Neural cell (in vitro differentiated cells): Measurements from ENCODE around the gene GREM1. TPM values are rescaled to one million over a fixed set of nuclear protein-coding genes. Genes with fewer than 3 reads are reported as not detected.

Experiments
- H2AFZ ChIP-seq: fragments of 200-600, 300-800 bp; sonication (generic), shearing (Covaris generic); 2 replicates; pipeline ENCODE4 v1.6.0; 2014; ENCODE audit warnings: low read depth, mild to moderate bottlenecking, antibody characterized with exemption, low read length, moderate library complexity
- H3F3A ChIP-seq: fragments of 200-600 bp; shearing (Covaris generic); 2 replicates; pipeline ENCODE4 v1.6.1; 2016; ENCODE audit warnings: mild to moderate bottlenecking, moderate library complexity, mixed read lengths, antibody characterized with exemption, low read length; ENCODE audit not compliant: insufficient read depth, poor library complexity, severe bottlenecking
- H3K27ac ChIP-seq: fragments of 200-600, 300-800 bp; sonication (generic), shearing (Covaris generic); 2 replicates; pipeline ENCODE4 v1.5.1; 2014; ENCODE audit warnings: mild to moderate bottlenecking, low read length, moderate library complexity
- H3K27me3 ChIP-seq: fragments of 300-800, 200-600 bp; sonication (generic), shearing (Covaris generic); 2 replicates; pipeline ENCODE4 v1.6.0; 2014; ENCODE audit warnings: mild to moderate bottlenecking, low read depth, low read length, moderate library complexity; ENCODE audit not compliant: insufficient read depth
- H3K36me3 ChIP-seq: fragments of 300-800, 200-600 bp; sonication (generic), shearing (Covaris generic); 2 replicates; pipeline ENCODE4 v1.5.1; 2014; ENCODE audit warnings: mild to moderate bottlenecking, antibody characterized with exemption, low read length, moderate library complexity; ENCODE audit not compliant: insufficient read depth
- H3K4me2 ChIP-seq: fragments of 300-800, 200-600 bp; sonication (generic), shearing (Covaris generic); 2 replicates; pipeline ENCODE4 v1.6.0; 2014; ENCODE audit warnings: mild to moderate bottlenecking, low read length
- H3K4me3 ChIP-seq: fragments of 300-800, 200-600 bp; sonication (generic), shearing (Covaris generic); 2 replicates; pipeline ENCODE4 v1.5.1; 2014; ENCODE audit warnings: mild to moderate bottlenecking, low read length, moderate library complexity
- H3K79me2 ChIP-seq: fragments of 200-600 bp; shearing (Covaris generic); replicated peaks from 2 replicates; pipeline ENCODE4 v1.6.0; 2014; ENCODE audit warnings: mild to moderate bottlenecking, low read length, moderate library complexity; ENCODE audit not compliant: insufficient read depth
- H3K9ac ChIP-seq: fragments of 300-800, 200-600 bp; sonication (generic), shearing (Covaris generic); 2 replicates; pipeline ENCODE4 v1.6.1; 2016; ENCODE audit warnings: mild to moderate bottlenecking, low read length, mixed read lengths
- H3K9me2 ChIP-seq: fragments of 200-600 bp; shearing (Covaris generic); 2 replicates; pipeline ENCODE4 v1.6.1; 2016; ENCODE audit warnings: mild to moderate bottlenecking, low read length, mixed read lengths; ENCODE audit not compliant: insufficient read depth
- H3K9me3 ChIP-seq: fragments of 200-600, 300-800 bp; sonication (generic), shearing (Covaris generic); 2 replicates; pipeline ENCODE4 v1.6.1; 2016; ENCODE audit warnings: mild to moderate bottlenecking, mixed run types, low read length, moderate library complexity, mixed read lengths
- H4K20me1 ChIP-seq: fragments of 200-600 bp; shearing (Covaris generic); 2 replicates; pipeline ENCODE4 v1.6.1; 2016; ENCODE audit warnings: mild to moderate bottlenecking, mixed run types; ENCODE audit not compliant: insufficient read depth
- EP300 ChIP-seq: fragments of 450-650 bp; conservative IDR thresholded peaks from 2 replicates; pipeline ENCODE4 v1.6.1; 2014; ENCODE audit warnings: antibody characterized with exemption, mild to moderate bottlenecking, moderate library complexity; ENCODE audit not compliant: poor library complexity, severe bottlenecking
- EZH2 ChIP-seq: fragments of 200-600, 300-800 bp; shearing (Covaris generic), sonication (generic); IDR thresholded peaks from 2 replicates; pipeline ENCODE4 v1.6.1; 2014; ENCODE audit warnings: antibody characterized with exemption, low read length, borderline replicate concordance, mild to moderate bottlenecking; ENCODE audit not compliant: insufficient read depth, poor library complexity, severe bottlenecking
- MXI1 ChIP-seq: fragments of 450-650 bp; conservative IDR thresholded peaks from 2 replicates; pipeline ENCODE4 v1.6.1; 2014; ENCODE audit warnings: antibody characterized with exemption, mild to moderate bottlenecking; ENCODE audit not compliant: poor library complexity, severe bottlenecking
- POLR2AphosphoS5 ChIP-seq: IDR thresholded peaks from 2 replicates; pipeline ENCODE4 v1.6.1; 2012
- SMC3 ChIP-seq: fragments of 450-650 bp; conservative IDR thresholded peaks from 2 replicates; pipeline ENCODE4 v1.6.1; 2014; ENCODE audit warnings: antibody characterized with exemption, mild to moderate bottlenecking, moderate library complexity; ENCODE audit not compliant: poor library complexity
- TAF1 ChIP-seq: IDR thresholded peaks from 2 replicates; pipeline ENCODE4 v1.6.1; 2012; ENCODE audit warnings: low read depth
- polyA plus RNA-seq: library from polyadenylated mRNA; depleted of rRNA; stranded (reverse); fragments of >200 nt; gene quantifications from 2 replicates; pipeline ENCODE4 v1.2.3, GENCODE V29; 2014
- TF ChIP-seq, protein P1 (sequence below): fragments of 450-650 bp; IDR thresholded peaks from 2 replicates; pipeline ENCODE4 v1.5.1; 2014; ENCODE audit warnings: antibody characterized with exemption, mild to moderate bottlenecking, moderate library complexity; ENCODE audit not compliant: poor library complexity, severe bottlenecking
- TF ChIP-seq, protein P2 (sequence below): IDR thresholded peaks from 2 replicates; pipeline ENCODE4 v1.6.1; 2012; ENCODE audit warnings: borderline replicate concordance

GREM1 gene
- polyA plus RNA-seq, 1 donor from 2014 or later, result 0.16 TPM

DNA sequence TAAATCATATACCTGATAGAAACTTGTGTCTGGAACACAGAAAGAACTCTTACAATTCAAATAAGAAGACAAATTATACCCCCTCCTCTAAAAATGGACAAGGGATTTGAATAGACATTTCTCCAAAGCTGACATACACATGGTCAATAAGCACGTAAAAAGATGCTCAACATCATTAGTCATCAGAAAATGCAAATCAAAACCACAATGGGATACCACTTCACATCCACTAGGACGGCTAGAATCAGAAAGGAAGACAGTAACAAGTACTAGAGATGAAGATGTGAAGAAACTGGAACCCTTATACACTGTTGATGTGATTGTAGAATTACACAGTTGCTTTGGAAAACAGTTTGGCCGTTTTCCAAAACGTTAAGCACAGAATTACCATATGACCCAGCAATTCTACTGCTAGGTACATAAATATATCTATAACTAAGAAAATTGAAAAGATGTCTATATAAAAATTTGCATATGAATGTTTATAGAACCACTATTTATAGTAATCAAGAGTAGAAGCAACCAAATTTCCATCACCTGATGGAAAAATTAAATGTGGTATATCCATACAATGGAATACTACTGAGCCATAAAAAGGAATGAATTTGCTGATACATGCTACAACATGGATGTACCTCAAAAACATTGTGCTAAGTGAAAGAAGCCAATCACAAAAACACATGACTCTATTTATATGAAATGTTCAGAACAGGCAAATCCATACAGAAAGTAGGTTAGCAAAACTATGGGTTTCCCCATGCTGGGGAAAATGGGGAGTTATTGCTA lies 60.8 kb downstream of the GREM1 start (continued):
- no peak for TF ChIP-seq SMC3
- TF ChIP-seq, protein P1, sequence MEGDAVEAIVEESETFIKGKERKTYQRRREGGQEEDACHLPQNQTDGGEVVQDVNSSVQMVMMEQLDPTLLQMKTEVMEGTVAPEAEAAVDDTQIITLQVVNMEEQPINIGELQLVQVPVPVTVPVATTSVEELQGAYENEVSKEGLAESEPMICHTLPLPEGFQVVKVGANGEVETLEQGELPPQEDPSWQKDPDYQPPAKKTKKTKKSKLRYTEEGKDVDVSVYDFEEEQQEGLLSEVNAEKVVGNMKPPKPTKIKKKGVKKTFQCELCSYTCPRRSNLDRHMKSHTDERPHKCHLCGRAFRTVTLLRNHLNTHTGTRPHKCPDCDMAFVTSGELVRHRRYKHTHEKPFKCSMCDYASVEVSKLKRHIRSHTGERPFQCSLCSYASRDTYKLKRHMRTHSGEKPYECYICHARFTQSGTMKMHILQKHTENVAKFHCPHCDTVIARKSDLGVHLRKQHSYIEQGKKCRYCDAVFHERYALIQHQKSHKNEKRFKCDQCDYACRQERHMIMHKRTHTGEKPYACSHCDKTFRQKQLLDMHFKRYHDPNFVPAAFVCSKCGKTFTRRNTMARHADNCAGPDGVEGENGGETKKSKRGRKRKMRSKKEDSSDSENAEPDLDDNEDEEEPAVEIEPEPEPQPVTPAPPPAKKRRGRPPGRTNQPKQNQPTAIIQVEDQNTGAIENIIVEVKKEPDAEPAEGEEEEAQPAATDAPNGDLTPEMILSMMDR, result no peak

DNA sequence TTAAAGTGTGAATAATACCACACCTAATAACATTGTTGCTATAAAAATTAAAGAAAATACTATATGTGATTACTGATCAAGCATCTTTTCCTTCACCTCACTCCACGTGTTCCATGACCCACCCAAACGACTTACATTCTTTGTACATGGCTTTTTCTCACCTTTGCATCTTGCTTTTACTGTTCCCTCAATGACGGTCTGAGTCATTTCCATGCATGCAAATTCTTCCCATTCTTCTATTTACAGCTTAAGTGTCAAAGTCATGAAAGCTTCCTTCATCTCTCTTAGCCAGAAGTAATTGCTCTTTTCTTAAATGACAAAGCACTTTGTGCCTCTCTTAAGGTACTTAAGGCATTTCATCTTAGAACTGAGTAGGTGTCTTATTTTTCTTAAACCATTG lies 64.0 kb downstream of the GREM1 start:
- Histone ChIP-seq H3K4me2 (no peak overlapping the region), H2AFZ (no peak overlapping the region), H3K27me3 (no peaks in the 10 kb centered on the region), H3K79me2 (no peaks in the 10 kb centered on the region), H3K4me3 (no peak overlapping the region), H3K9me2 (no peaks in the 10 kb centered on the region), H4K20me1 (no peaks in the 10 kb centered on the region), H3K27ac (no peak overlapping the region), H3K36me3 (no peaks in the 10 kb centered on the region), H3F3A (no peaks in the 10 kb centered on the region), H3K9ac (no peak overlapping the region), H3K9me3 (peaks cover 12% of the 10 kb centered on the region)
- TF ChIP-seq MXI1 (no peak), POLR2AphosphoS5 (no peak), EZH2 (no peak), SMC3 (no peak), TAF1 (no peak)
- TF ChIP-seq, protein P2, sequence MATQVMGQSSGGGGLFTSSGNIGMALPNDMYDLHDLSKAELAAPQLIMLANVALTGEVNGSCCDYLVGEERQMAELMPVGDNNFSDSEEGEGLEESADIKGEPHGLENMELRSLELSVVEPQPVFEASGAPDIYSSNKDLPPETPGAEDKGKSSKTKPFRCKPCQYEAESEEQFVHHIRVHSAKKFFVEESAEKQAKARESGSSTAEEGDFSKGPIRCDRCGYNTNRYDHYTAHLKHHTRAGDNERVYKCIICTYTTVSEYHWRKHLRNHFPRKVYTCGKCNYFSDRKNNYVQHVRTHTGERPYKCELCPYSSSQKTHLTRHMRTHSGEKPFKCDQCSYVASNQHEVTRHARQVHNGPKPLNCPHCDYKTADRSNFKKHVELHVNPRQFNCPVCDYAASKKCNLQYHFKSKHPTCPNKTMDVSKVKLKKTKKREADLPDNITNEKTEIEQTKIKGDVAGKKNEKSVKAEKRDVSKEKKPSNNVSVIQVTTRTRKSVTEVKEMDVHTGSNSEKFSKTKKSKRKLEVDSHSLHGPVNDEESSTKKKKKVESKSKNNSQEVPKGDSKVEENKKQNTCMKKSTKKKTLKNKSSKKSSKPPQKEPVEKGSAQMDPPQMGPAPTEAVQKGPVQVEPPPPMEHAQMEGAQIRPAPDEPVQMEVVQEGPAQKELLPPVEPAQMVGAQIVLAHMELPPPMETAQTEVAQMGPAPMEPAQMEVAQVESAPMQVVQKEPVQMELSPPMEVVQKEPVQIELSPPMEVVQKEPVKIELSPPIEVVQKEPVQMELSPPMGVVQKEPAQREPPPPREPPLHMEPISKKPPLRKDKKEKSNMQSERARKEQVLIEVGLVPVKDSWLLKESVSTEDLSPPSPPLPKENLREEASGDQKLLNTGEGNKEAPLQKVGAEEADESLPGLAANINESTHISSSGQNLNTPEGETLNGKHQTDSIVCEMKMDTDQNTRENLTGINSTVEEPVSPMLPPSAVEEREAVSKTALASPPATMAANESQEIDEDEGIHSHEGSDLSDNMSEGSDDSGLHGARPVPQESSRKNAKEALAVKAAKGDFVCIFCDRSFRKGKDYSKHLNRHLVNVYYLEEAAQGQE, result no peak
- TF ChIP-seq, protein P1, result no peak

DNA sequence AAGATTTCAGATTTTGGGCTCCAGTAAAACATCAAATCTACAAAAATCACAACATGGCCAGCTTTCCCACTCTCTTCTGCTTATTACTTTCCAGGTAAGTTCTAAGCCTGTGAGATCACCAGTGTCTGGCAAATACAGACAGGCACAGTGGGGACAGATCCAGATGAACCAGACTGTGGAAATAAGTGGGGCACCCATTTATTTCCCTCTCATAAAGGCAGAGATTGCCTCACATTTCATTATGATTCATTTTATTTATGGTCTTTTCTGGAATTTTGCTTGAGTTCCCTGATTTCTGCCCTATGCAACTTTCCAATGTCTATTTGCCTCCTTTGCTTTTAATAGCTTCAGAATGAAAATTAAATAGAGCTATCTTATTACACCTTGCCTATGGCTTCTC lies 66.8 kb downstream of the GREM1 start:
- Histone ChIP-seq H3K27ac (no peak overlapping the region), H3F3A (no peaks in the 10 kb centered on the region), H3K9me3 (no peaks in the 10 kb centered on the region), H3K4me3 (no peak overlapping the region), H3K27me3 (no peaks in the 10 kb centered on the region), H3K79me2 (no peaks in the 10 kb centered on the region), H3K36me3 (no peaks in the 10 kb centered on the region), H3K9me2 (no peaks in the 10 kb centered on the region), H2AFZ (no peak overlapping the region), H3K9ac (no peak overlapping the region), H3K4me2 (no peak overlapping the region), H4K20me1 (no peaks in the 10 kb centered on the region)
- TF ChIP-seq EP300 (no peak), POLR2AphosphoS5 (no peak), EZH2 (no peak), TAF1 (no peak)
- TF ChIP-seq, protein P2, result no peak
- TF ChIP-seq, protein P1, result no peak
